ENCODE data around the gene AFF3.
"Not testable (repeated sequence)": the region's sequence is repeated elsewhere in the genome, so short reads cannot be mapped to it uniquely, and the experiment has no call there.

The AFF3 gene

DNA sequence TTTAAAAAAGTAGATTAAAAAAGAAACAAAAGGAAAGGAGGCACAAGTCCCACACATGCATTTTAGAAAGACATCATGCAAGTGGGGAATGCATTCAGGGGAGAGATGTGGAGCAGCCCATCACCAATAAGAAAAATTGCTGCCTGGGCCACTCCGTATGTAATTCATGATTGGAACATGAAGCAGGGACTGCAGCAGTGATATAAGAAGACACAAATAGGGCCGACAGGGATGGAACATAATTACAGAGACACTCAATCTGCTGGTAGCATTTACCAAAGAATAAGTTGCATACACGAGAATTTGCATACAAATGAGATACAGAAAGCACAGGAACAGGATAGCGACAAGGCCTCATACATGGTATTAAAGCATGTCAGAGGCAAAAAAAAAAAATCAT lies 6.5 kb upstream of the AFF3 start:
- DNase-seq (ENCODE audit: low read depth) = no peak

DNA sequence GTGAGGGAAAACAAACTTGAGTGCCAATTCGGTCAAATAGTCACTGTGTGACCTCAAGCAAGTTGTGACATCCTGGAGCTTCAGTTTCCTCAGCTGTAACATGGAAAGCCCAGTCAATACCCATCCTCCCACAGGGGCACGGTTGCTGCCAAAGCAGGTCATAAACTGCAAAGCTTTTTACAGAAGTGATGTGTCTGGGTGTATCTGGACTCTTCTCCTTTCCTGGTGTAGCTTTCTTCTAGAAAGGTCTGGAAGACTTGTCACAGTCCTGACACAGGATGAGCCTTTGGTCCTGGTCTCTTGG lies 4.2 kb upstream of the AFF3 start:
- no peak for DNase-seq (ENCODE audit: low read depth)

DNA sequence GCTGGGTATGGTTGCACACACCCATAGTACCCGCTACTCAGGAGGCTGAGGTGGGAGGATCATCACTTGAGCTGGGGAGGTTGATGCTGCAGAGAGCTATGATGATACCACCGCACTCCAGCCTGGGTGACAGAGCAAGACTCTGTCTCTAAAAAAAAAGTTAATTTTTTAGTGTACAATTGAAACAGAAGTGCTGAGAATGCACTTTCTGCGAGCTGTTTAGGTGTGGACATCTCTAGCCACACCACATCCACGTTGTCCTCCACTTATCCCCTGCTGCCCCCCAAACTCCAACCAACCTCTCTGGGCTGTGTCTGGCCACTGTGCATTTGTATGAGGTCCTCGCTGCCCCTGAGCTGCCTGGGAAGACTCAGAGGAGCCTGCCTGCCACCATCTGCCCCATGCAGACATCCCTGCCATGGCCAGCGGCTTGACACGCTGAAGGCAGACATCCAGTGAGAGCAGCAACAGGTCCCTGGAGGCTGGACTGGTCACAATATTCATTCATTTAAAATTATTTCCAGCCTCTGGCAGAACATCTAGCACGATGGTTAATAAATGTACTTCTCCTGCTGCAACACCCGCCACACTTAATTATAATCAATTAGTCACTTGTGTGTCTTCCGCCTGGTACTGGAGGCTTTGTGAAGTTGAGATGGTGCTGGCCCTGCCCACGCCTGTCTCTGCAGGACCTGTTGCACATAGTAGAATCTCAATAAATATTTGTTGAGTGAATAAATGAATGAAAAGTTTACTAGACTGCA lies 3.7 kb upstream of the AFF3 start:
- DNase-seq (ENCODE audit: low read depth) = no peak

DNA sequence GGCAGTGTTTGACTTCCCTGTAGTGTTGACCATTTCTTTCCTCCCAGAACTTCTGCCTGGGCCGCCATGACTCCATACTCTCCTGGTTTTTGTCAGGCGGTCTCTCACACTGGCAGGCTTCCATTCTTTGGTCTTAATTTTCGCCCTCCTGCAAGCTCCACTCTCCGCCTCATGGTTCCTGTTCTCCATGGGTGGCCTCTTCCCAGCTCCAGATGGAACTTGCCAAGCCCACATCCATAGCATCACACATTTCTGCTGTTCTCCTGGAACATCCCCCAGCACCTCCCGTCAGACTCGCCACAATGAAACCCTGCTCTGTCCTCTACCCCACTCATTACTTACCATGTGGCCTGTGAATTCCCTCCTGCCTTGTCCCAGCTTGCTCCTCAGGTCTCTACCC lies 896 bp upstream of the AFF3 start:
- no peak for DNase-seq (ENCODE audit: low read depth)

DNA sequence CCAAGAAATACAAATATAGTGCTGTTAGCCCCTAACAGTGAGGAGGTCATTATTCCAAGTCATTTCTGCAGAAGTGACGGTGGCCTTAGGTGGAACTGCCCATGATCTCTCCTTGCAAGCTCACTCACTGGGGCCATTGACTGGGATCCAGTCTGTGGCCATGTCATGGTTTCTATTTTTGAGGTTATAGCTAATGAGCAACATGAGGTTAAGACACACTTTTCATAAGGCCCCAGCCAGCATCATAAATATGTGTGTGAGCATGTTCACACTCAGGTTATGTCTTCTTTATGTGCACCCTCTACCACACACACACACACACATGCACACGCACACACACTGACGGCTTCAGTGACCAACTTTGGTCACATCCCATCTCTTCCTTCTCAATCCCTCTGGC lies 484 bp downstream of the AFF3 start:
- no peak for DNase-seq (ENCODE audit: low read depth)

DNA sequence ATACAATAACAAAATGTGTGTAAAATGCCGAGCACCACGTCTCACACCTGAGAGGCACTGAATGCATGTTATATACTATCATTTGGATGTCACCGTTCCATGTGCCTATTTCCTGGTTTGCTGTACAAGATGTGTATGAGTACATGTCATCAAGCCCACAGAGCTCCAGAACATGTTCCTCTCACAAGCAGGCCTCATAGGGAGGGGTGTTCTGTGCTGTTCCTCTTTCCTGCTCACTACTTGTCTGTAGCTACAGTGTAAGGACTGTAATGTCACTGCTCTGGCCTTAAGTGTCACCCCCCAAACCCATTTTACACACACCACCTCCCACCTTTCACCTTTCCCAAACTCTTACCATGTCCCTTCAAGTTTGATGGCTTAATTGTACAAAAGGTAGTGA lies 1.8 kb downstream of the AFF3 start:
- DNase-seq (ENCODE audit: low read depth) = no peak

DNA sequence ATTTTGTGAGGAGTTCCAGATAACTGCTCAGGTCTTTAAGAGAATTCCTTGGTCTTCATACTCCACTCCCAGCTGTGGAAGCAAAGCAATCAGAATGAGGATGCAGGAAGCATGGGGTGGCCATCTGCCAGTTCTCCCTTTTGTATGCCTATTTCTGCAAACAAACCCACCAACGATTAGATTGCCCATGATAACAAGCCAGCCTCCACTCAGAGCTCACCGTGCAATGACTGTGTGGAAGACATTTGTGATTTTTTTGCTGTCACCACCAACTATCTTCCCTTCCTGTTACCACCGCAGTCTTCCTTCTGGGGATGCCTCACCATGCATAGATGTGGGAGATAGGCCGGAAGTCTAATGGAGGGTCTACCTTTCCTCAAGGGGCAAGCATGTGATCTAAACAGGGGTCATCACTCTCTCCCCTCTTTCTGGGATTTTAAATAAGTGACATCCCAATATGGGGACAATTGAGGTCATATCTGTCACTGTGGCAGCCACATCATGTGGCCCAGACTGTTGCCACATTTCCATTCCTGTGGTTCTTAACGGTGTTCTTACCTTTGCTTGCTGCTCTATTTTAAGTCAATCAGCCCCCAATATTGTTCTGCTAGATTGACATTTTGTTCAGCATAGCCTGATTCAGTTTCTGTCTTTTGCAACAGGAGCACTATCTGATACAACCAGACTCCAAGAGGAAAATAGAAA lies 4.4 kb downstream of the AFF3 start:
- DNase-seq (ENCODE audit: low read depth) = no peak

DNA sequence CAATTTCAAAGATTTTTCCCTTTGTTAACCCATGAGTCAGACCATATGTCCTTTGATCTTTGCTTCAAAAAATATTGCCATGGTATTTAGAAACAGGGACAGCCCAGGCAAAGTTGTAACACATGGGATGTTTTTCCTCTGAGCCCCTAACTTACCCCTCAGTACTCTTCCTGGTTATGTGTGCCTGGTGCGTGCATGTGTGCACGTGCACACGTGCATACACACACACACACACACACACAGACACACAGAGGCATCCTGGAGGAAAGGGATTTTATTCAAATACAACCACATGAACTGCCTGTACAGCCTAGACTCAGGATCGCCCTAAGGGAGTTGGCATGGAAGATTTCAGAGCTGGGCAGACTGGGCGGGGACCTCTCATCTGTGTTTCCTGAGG lies 5.1 kb downstream of the AFF3 start:
- no peak for DNase-seq (ENCODE audit: low read depth)

DNA sequence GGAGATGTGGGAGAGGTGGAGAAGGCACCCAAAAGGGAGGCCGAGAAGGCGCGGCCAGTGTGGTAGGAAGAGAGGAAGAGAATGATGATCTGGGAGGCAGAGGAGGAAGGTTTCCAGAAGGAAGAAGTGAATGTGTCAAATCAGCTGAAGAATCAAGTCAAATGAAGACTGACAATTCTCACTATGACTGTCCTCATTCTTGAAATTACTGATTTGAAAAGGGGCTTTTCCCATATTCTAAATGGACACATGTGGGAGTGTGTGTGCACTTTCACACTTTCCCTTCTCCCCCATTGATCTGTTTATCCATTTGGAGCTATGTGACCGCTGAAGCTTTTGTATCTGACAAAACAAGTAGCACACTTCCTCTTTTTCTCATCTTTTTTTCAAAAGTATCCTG lies 6.1 kb downstream of the AFF3 start:
- DNase-seq (ENCODE audit: low read depth) = no peak

DNA sequence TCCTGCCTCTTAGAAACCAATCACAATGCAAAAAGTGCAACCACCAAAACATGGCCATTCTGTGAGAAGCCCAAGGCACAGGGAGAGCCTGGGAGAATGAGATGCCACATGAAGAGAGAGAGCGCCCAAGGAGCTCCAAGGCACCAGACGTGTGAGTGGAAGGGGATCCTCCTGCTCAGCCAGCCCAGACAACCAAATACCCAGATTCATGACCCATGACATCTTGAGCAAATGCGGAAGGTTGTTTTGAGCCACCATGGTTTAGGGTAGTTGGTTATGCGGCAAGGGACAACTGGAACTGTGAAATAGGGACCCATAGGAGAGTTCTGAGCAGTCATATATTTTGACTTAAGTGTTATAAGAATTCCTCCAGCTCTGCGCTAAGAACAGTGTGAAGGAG lies 7.0 kb downstream of the AFF3 start:
- no peak for DNase-seq (ENCODE audit: low read depth)

DNA sequence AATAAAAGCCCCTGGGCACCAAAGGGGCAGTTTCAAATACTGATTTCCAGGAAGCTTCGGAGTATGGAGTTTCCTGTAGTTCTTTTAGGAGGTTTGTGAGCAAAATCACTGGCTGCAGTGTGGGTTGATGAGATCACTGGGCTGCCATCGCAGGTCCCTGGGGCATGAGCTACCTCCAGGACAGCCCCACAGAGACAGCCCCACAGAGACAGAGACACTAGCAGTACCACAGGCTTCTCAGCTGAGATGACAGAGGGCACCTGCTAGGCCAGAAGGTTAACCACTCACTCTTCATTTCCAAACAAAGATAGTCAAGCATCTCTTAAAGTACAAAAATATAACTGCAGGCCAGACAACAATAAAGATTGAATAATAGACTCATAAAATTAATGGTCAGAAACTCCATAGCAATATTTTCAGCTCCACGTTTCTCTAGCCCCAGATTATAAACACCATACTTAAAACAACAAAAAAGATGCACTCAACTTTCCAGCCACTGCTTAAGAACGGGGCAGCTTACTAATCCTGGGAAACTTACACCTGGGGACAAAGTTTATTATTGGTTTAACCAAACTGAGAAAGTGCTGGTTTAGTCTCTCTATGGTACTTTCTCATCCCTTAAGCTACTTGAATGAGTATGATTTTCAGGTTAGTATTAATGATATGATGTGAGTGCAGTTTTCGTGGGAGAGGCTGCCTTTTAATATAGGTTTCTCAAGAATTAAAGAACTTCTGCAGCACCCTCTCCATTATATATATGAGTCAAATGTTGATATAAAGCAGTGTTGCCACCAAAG lies 11.6 kb downstream of the AFF3 start:
- no peak for DNase-seq (ENCODE audit: low read depth)

DNA sequence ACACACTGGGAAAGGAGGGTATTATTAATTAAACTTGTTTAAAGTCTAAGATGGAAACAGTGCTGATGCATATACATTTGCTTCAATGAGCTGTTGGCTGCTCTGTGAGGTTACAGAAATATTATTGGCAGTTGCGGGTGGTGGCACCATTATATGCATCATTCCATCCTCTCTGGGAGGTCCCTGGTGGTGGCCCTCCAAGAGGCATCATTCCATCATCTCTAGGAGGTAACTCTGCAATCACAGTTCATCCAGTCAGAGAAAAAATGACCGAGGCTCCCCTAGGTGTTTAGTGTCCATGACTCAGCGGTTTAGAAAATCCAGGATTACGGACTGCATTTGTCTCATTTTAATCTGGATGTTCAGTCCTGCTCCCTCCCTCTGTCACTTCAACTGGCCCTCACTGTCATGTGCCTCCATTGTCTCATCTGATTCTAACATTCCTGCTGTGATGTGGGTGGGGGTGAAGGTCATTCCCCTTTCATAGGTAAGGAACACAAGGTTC lies 15.4 kb downstream of the AFF3 start:
- no peak for DNase-seq (ENCODE audit: low read depth)

DNA sequence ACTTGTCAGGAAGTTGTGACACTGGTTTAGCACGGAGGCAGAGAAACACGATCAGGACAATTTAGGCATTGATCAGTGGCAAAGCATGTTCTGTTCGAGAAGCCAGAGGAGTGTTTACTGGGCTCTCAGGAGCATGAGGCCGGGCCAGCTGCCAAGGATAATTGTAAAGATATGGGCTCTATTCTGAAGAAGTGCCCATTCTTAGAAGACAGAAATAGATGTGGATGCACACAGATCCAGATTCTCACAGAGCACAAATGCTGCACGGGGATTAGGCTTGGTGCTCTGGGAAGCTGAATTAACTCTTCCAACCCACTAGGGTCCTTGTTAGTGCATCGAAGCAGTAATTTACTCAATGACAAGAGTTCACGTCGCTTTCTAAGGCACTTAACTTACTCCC lies 16.2 kb downstream of the AFF3 start:
- no peak for DNase-seq (ENCODE audit: low read depth)

DNA sequence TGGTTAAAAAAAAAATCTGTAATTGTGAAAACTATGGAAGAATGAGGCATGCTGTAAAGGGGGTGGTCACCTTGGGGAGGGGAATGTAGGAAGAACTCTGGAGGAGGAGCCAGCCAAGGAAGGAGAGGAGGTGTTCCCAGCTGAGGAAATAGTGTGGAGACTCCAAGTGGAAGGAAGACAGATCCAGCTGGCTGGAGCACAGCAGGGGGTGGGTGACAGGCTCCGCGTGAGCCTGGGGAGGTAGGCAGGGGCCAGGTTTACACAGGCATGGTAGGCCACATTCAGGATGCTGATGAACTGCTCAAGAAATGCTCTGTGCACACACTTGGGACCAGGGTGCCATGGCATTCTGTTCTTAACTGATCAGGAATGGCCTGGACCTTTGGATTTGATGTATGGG lies 16.8 kb downstream of the AFF3 start:
- no peak for DNase-seq (ENCODE audit: low read depth)

DNA sequence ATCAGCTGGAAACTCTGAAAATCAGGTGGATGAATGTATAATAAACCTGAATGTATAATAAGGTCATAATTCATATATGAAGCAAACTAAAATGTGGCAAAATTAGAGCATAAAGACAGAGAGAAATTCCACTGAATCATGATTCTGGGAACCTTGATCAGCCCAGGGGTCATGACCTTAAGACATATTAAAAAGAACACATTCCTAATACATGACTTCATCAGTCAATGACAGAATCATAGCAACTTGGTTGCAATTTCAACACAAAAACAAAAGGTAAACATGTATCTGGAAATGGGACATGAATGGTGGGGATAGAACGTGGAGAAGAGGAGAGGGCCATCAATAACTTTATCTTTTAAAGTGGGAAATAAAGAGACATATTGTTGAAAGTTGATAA lies 17.6 kb downstream of the AFF3 start:
- no peak for DNase-seq (ENCODE audit: low read depth)

DNA sequence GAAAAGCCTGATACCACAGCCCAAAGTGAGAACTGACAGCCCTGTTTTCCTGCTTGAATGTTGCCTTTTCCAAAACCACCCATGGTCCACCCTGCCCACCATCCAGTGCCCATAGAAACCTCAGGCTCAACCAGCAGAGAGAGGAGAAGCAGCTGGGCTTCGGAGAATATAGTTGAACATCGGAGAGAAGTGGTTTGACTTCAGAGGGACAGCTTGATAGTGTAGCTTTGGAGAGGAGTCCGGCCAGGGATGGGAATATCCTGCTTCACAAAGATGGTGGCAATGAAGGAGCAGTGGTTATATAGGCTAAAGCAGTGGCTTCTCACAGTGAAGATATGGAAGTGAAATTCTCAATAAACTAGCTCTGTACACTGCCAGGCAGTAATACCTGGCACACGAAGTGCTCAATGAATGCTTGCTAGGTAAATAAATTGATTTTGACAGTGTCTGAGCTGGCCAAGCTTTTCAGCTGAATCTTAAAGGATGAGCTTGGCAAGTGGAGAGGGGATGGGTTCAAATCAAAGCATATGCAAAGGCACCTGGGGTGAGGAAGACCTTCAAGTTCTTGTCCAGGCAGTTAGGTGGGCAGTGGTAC lies 21.2 kb downstream of the AFF3 start:
- no peak for DNase-seq (ENCODE audit: low read depth)

DNA sequence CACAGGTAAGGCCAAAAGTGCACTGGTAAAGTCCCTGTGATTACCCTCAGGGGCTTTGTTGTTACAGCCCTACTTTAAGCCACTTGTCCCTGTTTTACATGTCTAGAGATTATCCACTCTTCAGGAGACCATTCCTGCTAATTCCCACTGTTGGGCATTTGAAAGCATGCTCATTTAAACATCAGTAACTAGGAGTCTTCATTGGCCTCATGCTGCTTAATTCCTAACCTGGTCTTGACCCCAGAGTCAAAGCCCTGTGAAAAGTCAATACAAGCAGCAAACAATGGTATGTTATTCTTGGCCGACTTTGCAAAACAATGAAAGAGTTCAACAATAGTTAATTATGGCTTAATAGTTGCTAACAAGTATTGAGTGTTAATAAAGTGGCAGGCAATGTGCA lies 23.2 kb downstream of the AFF3 start:
- DNase-seq (ENCODE audit: low read depth) = no peak

DNA sequence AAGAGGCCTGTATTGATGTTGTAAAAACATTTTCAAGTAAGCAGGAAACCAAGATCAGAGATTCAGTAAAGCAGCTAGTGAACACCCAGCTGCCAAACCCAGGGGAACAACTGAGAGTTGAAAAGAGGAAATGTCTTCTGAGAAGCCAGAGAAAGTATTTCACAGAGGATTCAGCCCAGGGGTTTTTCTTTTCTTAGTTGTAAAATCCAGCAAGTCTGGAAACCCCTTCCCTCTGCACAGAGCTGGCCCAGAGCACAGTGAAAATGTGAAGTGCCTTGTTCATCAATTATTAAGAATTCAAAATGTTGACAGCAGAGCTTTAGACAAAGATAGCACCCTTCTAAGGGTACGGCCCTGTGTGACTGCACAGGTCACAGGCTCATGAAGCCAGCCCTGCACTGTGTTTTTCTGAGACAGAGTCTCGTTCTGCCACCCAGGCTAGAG lies 28.4 kb downstream of the AFF3 start:
- DNase-seq (ENCODE audit: low read depth) = no peak

DNA sequence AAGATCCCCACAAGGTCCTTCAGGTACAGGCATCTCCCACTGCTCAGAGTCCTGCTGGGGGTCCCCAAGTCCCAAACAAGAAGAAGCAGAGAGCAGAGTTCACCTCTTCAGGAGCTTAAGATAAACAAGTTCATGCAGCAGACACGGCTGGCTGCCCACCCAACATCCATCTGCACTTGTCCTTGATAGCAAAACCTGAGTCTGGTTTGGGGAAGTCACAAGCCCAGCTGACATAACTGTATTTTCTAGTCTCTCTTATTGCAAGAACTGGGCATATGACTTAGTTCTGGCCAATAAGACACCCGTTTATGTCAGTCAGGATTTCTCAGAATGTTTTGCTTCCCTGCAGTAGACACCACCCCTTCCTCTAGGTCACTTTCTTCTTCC lies 31.8 kb downstream of the AFF3 start:
- DNase-seq (ENCODE audit: low read depth) = no peak

DNA sequence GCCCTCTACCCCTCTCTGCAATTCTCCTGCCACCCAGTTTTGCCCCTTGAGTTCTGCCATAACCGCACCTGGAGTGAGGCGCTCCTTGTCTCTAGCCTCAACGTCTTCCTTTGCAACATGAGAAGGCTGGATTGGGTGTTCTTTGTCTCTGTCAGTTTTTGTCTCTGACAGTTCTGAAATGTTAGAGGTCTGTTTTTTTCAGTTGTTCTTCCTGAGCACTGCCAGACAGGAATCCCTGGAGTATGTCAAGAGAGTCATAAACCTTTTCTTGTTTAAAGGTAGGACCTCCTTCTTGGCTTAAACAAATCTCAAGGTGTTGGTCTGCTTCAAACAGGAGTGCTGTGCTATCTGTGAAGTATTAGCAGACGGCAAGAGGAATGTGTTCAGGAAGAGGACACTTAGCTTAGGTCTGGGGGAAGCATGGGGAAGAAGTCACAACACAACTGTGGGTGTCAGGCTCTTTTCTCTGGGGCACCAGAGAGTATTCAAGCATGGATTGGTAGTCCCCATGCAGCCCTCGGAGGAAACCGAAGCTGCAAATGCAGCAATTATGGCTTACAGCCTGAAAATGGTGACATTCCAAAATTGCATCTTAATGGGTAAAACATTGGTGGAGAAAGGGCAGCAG lies 32.3 kb downstream of the AFF3 start:
- DNase-seq (ENCODE audit: low read depth) = no peak

DNA sequence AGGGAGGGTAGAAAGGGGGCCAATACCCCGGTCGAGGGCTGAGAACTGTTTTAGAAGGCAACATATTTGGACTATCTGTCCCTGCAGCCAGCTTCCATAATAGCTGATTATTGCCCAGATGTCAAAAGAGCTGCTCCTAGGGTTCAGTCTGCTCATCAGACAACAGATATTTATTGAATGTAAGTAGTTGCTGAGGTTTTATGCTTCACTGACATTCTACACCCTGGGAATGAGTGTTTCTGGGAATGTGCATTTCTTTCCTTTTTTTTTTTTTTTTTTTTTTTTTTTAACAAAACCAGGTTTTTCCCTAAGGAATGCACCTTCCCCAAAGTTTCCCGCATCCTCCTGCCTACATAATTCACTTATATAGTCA lies 33.8 kb downstream of the AFF3 start:
- not testable (repeated sequence) for DNase-seq (ENCODE audit: low read depth)

DNA sequence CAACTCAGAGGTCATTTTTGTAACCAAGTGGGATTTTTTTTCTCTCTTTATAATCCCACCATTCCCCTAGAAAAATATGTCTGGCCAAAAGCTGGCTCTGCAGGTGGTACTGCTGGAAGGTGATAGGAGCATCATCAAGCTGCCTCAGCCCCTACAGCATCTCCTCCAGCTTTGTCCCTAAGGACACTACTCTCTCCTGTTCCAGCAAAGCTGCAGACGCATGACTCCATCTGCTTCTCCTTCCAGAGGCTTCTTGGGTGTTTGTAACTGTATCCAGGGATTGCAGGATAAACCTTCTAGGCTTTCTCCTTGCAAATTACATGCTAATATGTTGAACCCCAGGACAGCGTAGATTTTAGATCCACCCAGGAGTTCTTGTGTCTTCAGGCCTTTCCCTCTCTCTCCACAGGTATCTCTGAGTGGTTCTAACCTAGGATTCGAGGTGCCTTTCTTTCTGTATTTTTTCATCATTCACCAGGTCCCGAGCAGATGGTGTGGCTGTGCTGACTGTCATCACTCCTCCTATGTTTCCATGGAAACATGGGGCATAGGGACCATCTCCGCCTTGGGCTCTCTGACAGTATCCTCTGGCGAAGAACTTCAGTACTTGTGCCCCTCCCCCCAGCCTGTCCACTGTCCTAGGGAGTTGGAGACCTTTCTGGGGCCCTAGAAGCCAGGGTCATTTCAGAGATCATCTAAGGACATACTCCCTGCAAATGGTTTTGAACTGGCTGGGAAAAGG lies 34.3 kb downstream of the AFF3 start:
- no peak for DNase-seq (ENCODE audit: low read depth)
